ENCODE data around the gene ZNF236. TPM values are rescaled to one million over a fixed set of nuclear protein-coding genes. Genes with fewer than 3 reads are reported as not detected.
A peak's percentile ranks its signal among the peaks of the same experiment; 100 is the strongest.

The ZNF236 gene
- total and polyA plus RNA-seq, 8 donors = 2.6 to 13.3 (median 6.7) TPM

DNA sequence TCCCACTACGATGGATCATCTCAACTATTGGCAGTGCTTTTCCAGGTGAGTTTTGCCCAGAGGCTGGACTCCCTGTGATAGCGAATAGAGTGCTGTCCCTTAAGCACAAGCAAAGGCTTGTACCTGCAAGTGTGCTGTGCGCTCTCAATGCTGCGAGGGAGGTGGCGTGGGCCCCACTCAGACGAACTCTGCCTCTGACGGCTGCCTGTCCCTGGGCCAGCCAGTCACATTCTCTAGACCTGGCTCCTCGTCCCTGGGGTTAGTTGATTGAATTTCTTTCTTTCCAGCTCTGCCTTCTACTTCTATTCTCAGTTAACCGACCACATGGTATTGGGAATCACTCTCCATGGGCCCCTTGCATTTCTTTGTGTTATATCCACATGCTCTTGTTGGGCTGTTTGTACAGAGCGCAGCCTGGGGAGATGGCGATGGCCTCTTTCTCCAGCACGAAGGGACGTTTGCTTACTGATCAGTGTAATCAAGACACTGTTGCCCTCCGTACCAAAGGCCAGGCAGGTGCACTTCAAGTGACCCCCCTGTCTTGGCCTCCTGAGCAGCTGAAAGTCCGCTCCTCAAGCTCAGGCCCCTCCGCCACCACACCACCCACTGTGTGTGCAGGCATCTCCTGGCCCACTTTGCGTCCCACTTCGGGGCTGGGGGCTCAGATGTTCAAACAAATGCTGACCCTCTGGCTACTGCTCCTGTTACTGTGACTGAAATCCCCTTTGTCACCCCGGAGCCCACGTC, 151.3 kb downstream of the ZNF236 start:
- no peaks in the 10 kb centered on the region for H3K36me3 ChIP-seq
- no peak overlapping the region for H3K27ac ChIP-seq
- 91 to 93% methylated on average over 20 of the region's 20 CpGs for WGBS, 2 donors
- FAIRE-seq = no peak
- intact Hi-C loops (cut with DNase I) = no loop called here
- TF ChIP-seq, protein P1, sequence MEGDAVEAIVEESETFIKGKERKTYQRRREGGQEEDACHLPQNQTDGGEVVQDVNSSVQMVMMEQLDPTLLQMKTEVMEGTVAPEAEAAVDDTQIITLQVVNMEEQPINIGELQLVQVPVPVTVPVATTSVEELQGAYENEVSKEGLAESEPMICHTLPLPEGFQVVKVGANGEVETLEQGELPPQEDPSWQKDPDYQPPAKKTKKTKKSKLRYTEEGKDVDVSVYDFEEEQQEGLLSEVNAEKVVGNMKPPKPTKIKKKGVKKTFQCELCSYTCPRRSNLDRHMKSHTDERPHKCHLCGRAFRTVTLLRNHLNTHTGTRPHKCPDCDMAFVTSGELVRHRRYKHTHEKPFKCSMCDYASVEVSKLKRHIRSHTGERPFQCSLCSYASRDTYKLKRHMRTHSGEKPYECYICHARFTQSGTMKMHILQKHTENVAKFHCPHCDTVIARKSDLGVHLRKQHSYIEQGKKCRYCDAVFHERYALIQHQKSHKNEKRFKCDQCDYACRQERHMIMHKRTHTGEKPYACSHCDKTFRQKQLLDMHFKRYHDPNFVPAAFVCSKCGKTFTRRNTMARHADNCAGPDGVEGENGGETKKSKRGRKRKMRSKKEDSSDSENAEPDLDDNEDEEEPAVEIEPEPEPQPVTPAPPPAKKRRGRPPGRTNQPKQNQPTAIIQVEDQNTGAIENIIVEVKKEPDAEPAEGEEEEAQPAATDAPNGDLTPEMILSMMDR (IDR thresholded peaks at IDR 0.05) = no peak
- H3K4me3 ChIP-seq = no peak overlapping the region
- ATAC-seq = no peak
- DNase-seq = peak in 1 of 6 donors; percentile 46
- no peaks in the 10 kb centered on the region for H3K27me3 ChIP-seq
- peaks cover 0 to 4% (median 4%) of the 10 kb centered on the region in 3 donors for H3K4me1 ChIP-seq
- no peaks in the 10 kb centered on the region for H3K9me3 ChIP-seq

DNA sequence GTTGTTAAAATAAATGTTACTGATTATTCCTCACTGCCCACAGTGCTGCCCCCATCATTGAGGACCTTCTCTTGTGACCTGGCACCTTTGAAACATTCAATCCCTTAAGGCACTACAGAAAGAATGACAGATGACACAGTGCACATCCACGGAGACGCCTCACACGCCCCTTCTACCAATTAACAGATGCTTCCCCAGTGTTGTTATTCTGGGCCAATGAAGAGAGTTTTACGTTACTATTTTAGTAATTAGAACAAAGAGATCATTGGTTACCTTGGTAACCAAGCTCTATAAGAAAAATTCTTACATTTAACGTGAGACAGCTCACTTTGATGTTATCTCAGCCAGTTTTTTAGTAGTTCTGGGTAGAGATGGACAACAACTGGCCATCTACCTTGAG, 152.0 kb downstream of the ZNF236 start:
- no peak for FAIRE-seq
- no peaks in the 10 kb centered on the region for H3K9me3 ChIP-seq
- no peak overlapping the region for H3K27ac ChIP-seq
- no peaks in the 10 kb centered on the region for H3K27me3 ChIP-seq
- no peak overlapping the region for H3K4me3 ChIP-seq
- TF ChIP-seq, protein P1 (IDR thresholded peaks at IDR 0.05) = no peak
- no peaks in the 10 kb centered on the region for H3K36me3 ChIP-seq
- ATAC-seq = no peak
- intact Hi-C loops (cut with DNase I) = no loop called here
- no peak for DNase-seq
- 89 to 91% methylated on average over 5 of the region's 5 CpGs for WGBS, 2 donors
- H3K4me1 ChIP-seq = peaks cover 0 to 4% (median 4%) of the 10 kb centered on the region in 3 donors

DNA sequence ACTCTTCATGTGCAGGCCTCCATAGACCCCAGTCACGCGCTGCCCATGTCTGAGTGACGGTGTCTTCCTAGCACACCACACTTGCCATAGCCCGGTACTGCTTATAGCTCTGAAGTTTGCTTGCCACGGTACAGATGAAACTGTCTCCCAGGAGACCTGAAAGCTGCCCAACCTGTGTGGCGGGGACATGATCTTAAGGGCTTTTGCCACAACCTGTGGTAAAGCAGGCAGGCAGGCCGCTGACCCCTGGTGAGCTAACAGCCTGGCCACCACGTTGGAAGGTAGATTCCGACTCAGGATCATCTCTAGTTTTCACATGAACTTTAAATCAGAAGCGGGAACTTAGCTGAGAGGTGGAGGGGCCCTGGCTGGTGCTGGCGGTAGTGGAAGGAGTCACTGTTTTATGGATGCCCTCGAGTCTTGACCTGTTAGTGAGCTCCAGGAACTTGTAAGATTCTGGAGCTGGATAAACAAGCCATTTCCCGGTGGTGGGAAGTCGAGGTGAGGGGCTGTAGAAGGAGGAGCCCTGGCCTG, 153.3 kb downstream of the ZNF236 start:
- DNase-seq = peak in 1 of 6 donors; percentile 43
- intact Hi-C loops (cut with DNase I) = no loop called here
- H3K9me3 ChIP-seq = no peaks in the 10 kb centered on the region
- peaks cover 0 to 4% (median 4%) of the 10 kb centered on the region in 3 donors for H3K4me1 ChIP-seq
- no peak overlapping the region for H3K4me3 ChIP-seq
- no peak for ATAC-seq
- no peak for FAIRE-seq
- no peak overlapping the region for H3K27ac ChIP-seq
- WGBS, 2 donors = 85 to 89% methylated on average over 14 of the region's 14 CpGs
- TF ChIP-seq, protein P1 (IDR thresholded peaks at IDR 0.05) = no peak
- H3K36me3 ChIP-seq = no peaks in the 10 kb centered on the region
- H3K27me3 ChIP-seq = no peaks in the 10 kb centered on the region

DNA sequence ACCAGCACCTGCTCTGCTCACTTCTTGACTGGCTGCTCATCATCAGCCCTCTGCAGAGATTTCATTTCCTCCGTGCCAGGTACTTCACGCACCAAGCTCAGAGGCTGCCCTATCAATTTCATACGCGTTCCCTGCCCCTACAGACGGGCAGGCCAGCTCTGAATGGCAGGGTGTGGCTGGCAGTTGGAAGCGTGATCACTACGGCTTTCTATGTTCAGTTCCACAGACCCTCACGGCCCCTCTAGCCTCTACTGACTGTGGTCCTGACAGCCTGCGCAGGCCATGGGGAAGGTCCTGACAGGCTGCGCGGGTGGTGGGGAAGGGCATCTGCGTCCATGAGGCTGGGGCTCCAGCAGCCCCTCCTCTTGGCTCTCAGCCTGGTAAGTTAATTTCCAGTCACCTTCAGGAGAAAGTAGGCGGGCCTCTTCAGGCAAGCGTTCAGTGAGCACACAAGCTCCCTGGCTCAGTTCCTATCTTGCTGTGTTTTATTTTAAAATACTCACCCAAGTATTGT, 154.8 kb downstream of the ZNF236 start:
- 29 to 34% methylated on average over 14 of the region's 14 CpGs for WGBS, 2 donors
- Histone ChIP-seq H3K4me3 (no peak overlapping the region), H3K9me3 (no peaks in the 10 kb centered on the region), H3K4me1 (peaks cover 0 to 4% (median 4%) of the 10 kb centered on the region in 3 donors), H3K27ac (no peak overlapping the region), H3K36me3 (no peaks in the 10 kb centered on the region), H3K27me3 (no peaks in the 10 kb centered on the region)
- DNase-seq = peak in 1 of 6 donors; percentile 57
- ATAC-seq = peak; percentile 67 to 86 (median 74)
- no peak for FAIRE-seq
- TF ChIP-seq, protein P1 (IDR thresholded peaks at IDR 0.05) = no peak
- intact Hi-C loops (cut with DNase I) = no loop called here
